ENCODE results near the gene ACBD4. TPM values are rescaled to one million over a fixed set of nuclear protein-coding genes. Genes with fewer than 3 reads are reported as not detected.
A peak's percentile ranks its signal among the peaks of the same experiment; 100 is the strongest.

The ACBD4 gene
- total and polyA plus RNA-seq, 2 experiments from 2014 or later = 8.2 to 13.7 TPM

DNA sequence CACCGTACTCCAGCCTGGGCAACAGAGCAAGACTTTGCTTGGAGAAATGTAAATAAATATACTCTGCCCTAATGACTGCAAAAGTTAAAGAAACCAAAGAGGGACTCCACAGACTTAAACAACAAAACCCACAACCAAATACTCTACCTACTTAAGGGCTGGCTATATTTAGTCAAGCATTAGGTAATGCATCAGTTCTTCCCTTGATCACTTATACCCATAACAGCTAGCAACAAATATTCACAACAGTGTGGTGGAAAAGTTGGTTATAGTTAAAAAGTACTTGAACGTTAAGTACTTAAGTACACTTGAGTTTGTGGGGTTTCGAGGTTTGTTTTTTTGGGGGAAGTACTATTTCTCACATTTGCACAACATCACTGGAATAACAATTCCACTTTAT is 20.8 kb downstream of the ACBD4 start:
- no peaks in the 10 kb centered on the region for H3K36me3 ChIP-seq (replicated peaks; ENCODE audit: insufficient read depth, low read depth)
- 96% methylated on average over 3 of the region's 3 CpGs for WGBS (ENCODE audit: low lambda C conversion rate, missing lambda C conversion rate)
- H2AFZ ChIP-seq = no peak overlapping the region
- no peak for DNase-seq (ENCODE audit: low spot score)
- no peak overlapping the region for H3K4me2 ChIP-seq
- H3K27ac ChIP-seq = no peak overlapping the region
- no peak overlapping the region for H3K4me3 ChIP-seq
- H3K9me2 ChIP-seq (replicated peaks; ENCODE audit: insufficient read depth) = no peaks in the 10 kb centered on the region
- peaks cover 77% of the 10 kb centered on the region for H3K79me2 ChIP-seq
- H4K20me1 ChIP-seq (ENCODE audit: insufficient read depth, poor library complexity, severe bottlenecking) = peaks cover 6% of the 10 kb centered on the region
- peaks cover 28% of the 10 kb centered on the region for H3K4me1 ChIP-seq (ENCODE audit: insufficient read depth)
- TF ChIP-seq CTCF (IDR thresholded peaks at IDR 0.05; ENCODE audit: poor library complexity) = no peak
- TF ChIP-seq EZH2 (IDR thresholded peaks at IDR 0.05; ENCODE audit: borderline replicate concordance) = no peak
- TF ChIP-seq EZH2phosphoT487 (IDR thresholded peaks at IDR 0.05; ENCODE audit: low read depth, severe bottlenecking, unreplicated experiment) = no peak
- H3K9me3 ChIP-seq (ENCODE audit: low read depth) = no peaks in the 10 kb centered on the region
- no peaks in the 10 kb centered on the region for H3K27me3 ChIP-seq

- Histone ChIP-seq H4K20me1 (ENCODE audit: insufficient read depth, poor library complexity, severe bottlenecking) (no peaks in the 10 kb centered on the region), H3K4me3 (peak overlapping the region; percentile 64), H3K4me2 (peak overlapping the region; percentile 81), H3K9me3 (ENCODE audit: low read depth) (no peaks in the 10 kb centered on the region), H3K9me2 (replicated peaks; ENCODE audit: insufficient read depth) (no peaks in the 10 kb centered on the region), H3K4me1 (ENCODE audit: insufficient read depth) (peaks cover 29% of the 10 kb centered on the region), H3K79me2 (peaks cover 48% of the 10 kb centered on the region), H3K27me3 (no peaks in the 10 kb centered on the region), H2AFZ (no peak overlapping the region), H3K36me3 (replicated peaks; ENCODE audit: insufficient read depth, low read depth) (no peaks in the 10 kb centered on the region), H3K27ac (peak overlapping the region; percentile 98)
- peak; percentile 32 for TF ChIP-seq CTCF (IDR thresholded peaks at IDR 0.05; ENCODE audit: poor library complexity)
- TF ChIP-seq EZH2phosphoT487 (IDR thresholded peaks at IDR 0.05; ENCODE audit: low read depth, severe bottlenecking, unreplicated experiment) = no peak
- under 1% methylated on average over 46 of the region's 48 CpGs for WGBS (ENCODE audit: low lambda C conversion rate, missing lambda C conversion rate)
- DNase-seq (ENCODE audit: low spot score) = peak; percentile 91
These were observed 25.2 kb downstream of the ACBD4 start for GRCh38 chr17:45160447-45161287.

GRCh38 chr17:45161288-45162024 is 26.0 kb downstream of the ACBD4 start, which contains the start of gene HEXIM2:
TSS of gene HEXIM2 (plus strand) at chr17:45161875. CDS start at chr17:45162794, 919 bp downstream.
- Histone ChIP-seq H3K36me3 (replicated peaks; ENCODE audit: insufficient read depth, low read depth) (no peaks in the 10 kb centered on the region), H3K9me3 (ENCODE audit: low read depth) (no peaks in the 10 kb centered on the region), H2AFZ (peak within 1 kb of the TSS; percentile 18), H3K79me2 (peaks cover 40% of the 10 kb centered on the region), H3K9me2 (replicated peaks; ENCODE audit: insufficient read depth) (no peaks in the 10 kb centered on the region), H3K4me1 (ENCODE audit: insufficient read depth) (peaks cover 29% of the 10 kb centered on the region), H3K27me3 (no peaks in the 10 kb centered on the region), H3K4me2 (peak within 1 kb of the TSS; percentile 81), H4K20me1 (ENCODE audit: insufficient read depth, poor library complexity, severe bottlenecking) (no peaks in the 10 kb centered on the region), H3K27ac (peak within 1 kb of the TSS; percentile 98), H3K4me3 (peak within 1 kb of the TSS; percentile 64)
- TF ChIP-seq EZH2phosphoT487 (IDR thresholded peaks at IDR 0.05; ENCODE audit: low read depth, severe bottlenecking, unreplicated experiment) (no peak), CTCF (IDR thresholded peaks at IDR 0.05; ENCODE audit: poor library complexity) (no peak), EZH2 (IDR thresholded peaks at IDR 0.05; ENCODE audit: borderline replicate concordance) (no peak)
- peak; percentile 99 for DNase-seq (ENCODE audit: low spot score)
- under 1% methylated on average over 51 of the region's 53 CpGs for WGBS (ENCODE audit: low lambda C conversion rate, missing lambda C conversion rate)
